Measurements from ENCODE around the gene GPHN. TPM values are rescaled to one million over a fixed set of nuclear protein-coding genes. Genes with fewer than 3 reads are reported as not detected.
"Not testable (repeated sequence)": the region's sequence is repeated elsewhere in the genome, so short reads cannot be mapped to it uniquely, and the experiment has no call there.

GPHN gene
- total and polyA plus RNA-seq, 2 donors from 2014 or later = 35.4 to 62.0 TPM

GRCh38 chr14:66541627-66542026 lies 33.7 kb downstream of the GPHN start:
- TF ChIP-seq CTCF (IDR thresholded peaks at IDR 0.05; ENCODE audit: borderline replicate concordance, extremely low read depth, insufficient read depth) = no peak
- H3K27me3 ChIP-seq (ENCODE audit: control insufficient read depth, insufficient read depth, low read length) = no peaks in the 10 kb centered on the region
- no peaks in the 10 kb centered on the region for H3K9me3 ChIP-seq (ENCODE audit: control insufficient read depth in 2 of 3, insufficient read depth in 1 of 3, low read length in 3 of 3)
- H3K4me1 ChIP-seq (ENCODE audit: control insufficient read depth in 2 of 3, insufficient read depth in 2 of 3, low read depth in 1 of 3, low read length in 3 of 3) = no peaks in the 10 kb centered on the region
- intact Hi-C loops (cut with DNase I) = no loop called here
- DNase-seq (no peak), FAIRE-seq (no peak)
- no peak overlapping the region for H3K4me3 ChIP-seq (ENCODE audit: low read length in 3 of 3)
- no peaks in the 10 kb centered on the region for H3K36me3 ChIP-seq (ENCODE audit: control insufficient read depth in 2 of 3, insufficient read depth in 3 of 3, low read length in 3 of 3)
- no peak overlapping the region for H3K27ac ChIP-seq (ENCODE audit: low read depth in 2 of 2, low read length in 2 of 2)
- no peak overlapping the region for H3K9ac ChIP-seq (ENCODE audit: low read length in 3 of 3)

GRCh38 chr14:66543996-66544395 lies 36.0 kb downstream of the GPHN start:
- Histone ChIP-seq H3K27ac (ENCODE audit: low read depth in 2 of 2, low read length in 2 of 2) (no peak overlapping the region), H3K4me1 (ENCODE audit: control insufficient read depth in 2 of 3, insufficient read depth in 2 of 3, low read depth in 1 of 3, low read length in 3 of 3) (no peaks in the 10 kb centered on the region), H3K4me3 (ENCODE audit: low read length in 3 of 3) (no peak overlapping the region), H3K27me3 (ENCODE audit: control insufficient read depth, insufficient read depth, low read length) (no peaks in the 10 kb centered on the region), H3K9me3 (ENCODE audit: control insufficient read depth in 2 of 3, insufficient read depth in 1 of 3, low read length in 3 of 3) (no peaks in the 10 kb centered on the region), H3K36me3 (ENCODE audit: control insufficient read depth in 2 of 3, insufficient read depth in 3 of 3, low read length in 3 of 3) (no peaks in the 10 kb centered on the region), H3K9ac (ENCODE audit: low read length in 3 of 3) (no peak overlapping the region)
- FAIRE-seq = no peak
- no peak for DNase-seq
- no peak for TF ChIP-seq CTCF (IDR thresholded peaks at IDR 0.05; ENCODE audit: borderline replicate concordance, extremely low read depth, insufficient read depth)
- intact Hi-C loops (cut with DNase I) = no loop called here

- H3K4me1 ChIP-seq (ENCODE audit: control insufficient read depth in 2 of 3, insufficient read depth in 2 of 3, low read depth in 1 of 3, low read length in 3 of 3); intact Hi-C loops (cut with DNase I); H3K9me3 ChIP-seq (ENCODE audit: control insufficient read depth in 2 of 3, insufficient read depth in 1 of 3, low read length in 3 of 3); DNase-seq; H3K27me3 ChIP-seq (ENCODE audit: control insufficient read depth, insufficient read depth, low read length); H3K27ac ChIP-seq (ENCODE audit: low read depth in 2 of 2, low read length in 2 of 2); H3K9ac ChIP-seq (ENCODE audit: low read length in 3 of 3); H3K36me3 ChIP-seq (ENCODE audit: control insufficient read depth in 2 of 3, insufficient read depth in 3 of 3, low read length in 3 of 3); H3K4me3 ChIP-seq (ENCODE audit: low read length in 3 of 3); FAIRE-seq: not testable (repeated sequence)
These were observed 37.2 kb downstream of the GPHN start for GRCh38 chr14:66545191-66545590.

- FAIRE-seq; H3K27me3 ChIP-seq (ENCODE audit: control insufficient read depth, insufficient read depth, low read length); H3K4me3 ChIP-seq (ENCODE audit: low read length in 3 of 3); H3K36me3 ChIP-seq (ENCODE audit: control insufficient read depth in 2 of 3, insufficient read depth in 3 of 3, low read length in 3 of 3); H3K4me1 ChIP-seq (ENCODE audit: control insufficient read depth in 2 of 3, insufficient read depth in 2 of 3, low read depth in 1 of 3, low read length in 3 of 3); H3K9me3 ChIP-seq (ENCODE audit: control insufficient read depth in 2 of 3, insufficient read depth in 1 of 3, low read length in 3 of 3); H3K27ac ChIP-seq (ENCODE audit: low read depth in 2 of 2, low read length in 2 of 2); H3K9ac ChIP-seq (ENCODE audit: low read length in 3 of 3); intact Hi-C loops (cut with DNase I): not testable (repeated sequence)
- DNase-seq = peak in 1 of 5 donors; percentile 67
These were observed 37.8 kb downstream of the GPHN start for GRCh38 chr14:66545751-66546150.

- no peak overlapping the region for H3K9ac ChIP-seq (ENCODE audit: low read length in 3 of 3)
- no peaks in the 10 kb centered on the region for H3K4me1 ChIP-seq (ENCODE audit: control insufficient read depth in 2 of 3, insufficient read depth in 2 of 3, low read depth in 1 of 3, low read length in 3 of 3)
- no peak overlapping the region for H3K27ac ChIP-seq (ENCODE audit: low read depth in 2 of 2, low read length in 2 of 2)
- no peaks in the 10 kb centered on the region for H3K36me3 ChIP-seq (ENCODE audit: control insufficient read depth in 2 of 3, insufficient read depth in 3 of 3, low read length in 3 of 3)
- intact Hi-C loops (cut with DNase I) = no loop called here
- DNase-seq (no peak), FAIRE-seq (no peak)
- no peaks in the 10 kb centered on the region for H3K27me3 ChIP-seq (ENCODE audit: control insufficient read depth, insufficient read depth, low read length)
- no peak for TF ChIP-seq CTCF (IDR thresholded peaks at IDR 0.05; ENCODE audit: borderline replicate concordance, extremely low read depth, insufficient read depth)
- H3K4me3 ChIP-seq (ENCODE audit: low read length in 3 of 3) = no peak overlapping the region
- H3K9me3 ChIP-seq (ENCODE audit: control insufficient read depth in 2 of 3, insufficient read depth in 1 of 3, low read length in 3 of 3) = no peaks in the 10 kb centered on the region
These were observed 55.8 kb downstream of the GPHN start for GRCh38 chr14:66563731-66564130.

All from kidney (tissue), 14 donors.